ENCODE results near the gene LYPD3. TPM values are rescaled to one million over a fixed set of nuclear protein-coding genes. Genes with fewer than 3 reads are reported as not detected.

The LYPD3 gene
- total RNA-seq, 1 donor from 2014 or later: not detected

DNA sequence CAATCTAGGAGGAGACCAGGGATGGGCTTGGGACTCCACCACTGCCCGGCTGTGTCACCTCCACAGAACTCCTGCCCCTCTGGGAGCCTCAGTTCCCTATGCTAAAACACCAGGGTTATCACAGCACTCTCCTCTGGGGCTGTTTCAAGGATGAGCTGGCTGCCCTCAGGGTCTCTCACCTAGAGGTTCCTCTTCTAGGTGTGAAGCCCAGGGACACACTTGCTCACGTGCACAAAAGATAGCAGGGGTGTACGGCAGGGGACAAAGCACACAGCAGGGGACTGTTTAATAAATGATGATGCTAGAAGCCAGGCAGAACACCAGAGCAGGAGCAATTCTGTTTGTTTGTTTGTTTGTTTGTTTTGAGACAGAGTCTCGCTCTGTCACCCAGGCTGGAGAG lies 16.8 kb upstream of the LYPD3 start:
- intact Hi-C loops (cut with micrococcal nuclease): no loop called here
- ChIA-PET POLR2A (no interaction called here), CTCF (interaction anchor here (1.3 kb wide), 1 partner anchor 37 kb away, joined by 4 read pairs; no protein-coding TSS in a partner anchor)
- peaks cover 21% of the 10 kb centered on the region for H3K36me3 Mint-ChIP-seq (ENCODE audit: low read depth)
- H3K9me3 Mint-ChIP-seq: no peaks in the 10 kb centered on the region
- TF ChIP-seq, protein P1, sequence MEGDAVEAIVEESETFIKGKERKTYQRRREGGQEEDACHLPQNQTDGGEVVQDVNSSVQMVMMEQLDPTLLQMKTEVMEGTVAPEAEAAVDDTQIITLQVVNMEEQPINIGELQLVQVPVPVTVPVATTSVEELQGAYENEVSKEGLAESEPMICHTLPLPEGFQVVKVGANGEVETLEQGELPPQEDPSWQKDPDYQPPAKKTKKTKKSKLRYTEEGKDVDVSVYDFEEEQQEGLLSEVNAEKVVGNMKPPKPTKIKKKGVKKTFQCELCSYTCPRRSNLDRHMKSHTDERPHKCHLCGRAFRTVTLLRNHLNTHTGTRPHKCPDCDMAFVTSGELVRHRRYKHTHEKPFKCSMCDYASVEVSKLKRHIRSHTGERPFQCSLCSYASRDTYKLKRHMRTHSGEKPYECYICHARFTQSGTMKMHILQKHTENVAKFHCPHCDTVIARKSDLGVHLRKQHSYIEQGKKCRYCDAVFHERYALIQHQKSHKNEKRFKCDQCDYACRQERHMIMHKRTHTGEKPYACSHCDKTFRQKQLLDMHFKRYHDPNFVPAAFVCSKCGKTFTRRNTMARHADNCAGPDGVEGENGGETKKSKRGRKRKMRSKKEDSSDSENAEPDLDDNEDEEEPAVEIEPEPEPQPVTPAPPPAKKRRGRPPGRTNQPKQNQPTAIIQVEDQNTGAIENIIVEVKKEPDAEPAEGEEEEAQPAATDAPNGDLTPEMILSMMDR (IDR thresholded peaks at IDR 0.05): no peak
- peaks cover 10% of the 10 kb centered on the region for H3K4me1 Mint-ChIP-seq
- no peak overlapping the region for H3K4me3 Mint-ChIP-seq
- ATAC-seq (ENCODE audit: low read depth) (no peak), DNase-seq (no peak)
- no peak overlapping the region for H3K27ac Mint-ChIP-seq
- H3K27me3 Mint-ChIP-seq: no peaks in the 10 kb centered on the region

DNA sequence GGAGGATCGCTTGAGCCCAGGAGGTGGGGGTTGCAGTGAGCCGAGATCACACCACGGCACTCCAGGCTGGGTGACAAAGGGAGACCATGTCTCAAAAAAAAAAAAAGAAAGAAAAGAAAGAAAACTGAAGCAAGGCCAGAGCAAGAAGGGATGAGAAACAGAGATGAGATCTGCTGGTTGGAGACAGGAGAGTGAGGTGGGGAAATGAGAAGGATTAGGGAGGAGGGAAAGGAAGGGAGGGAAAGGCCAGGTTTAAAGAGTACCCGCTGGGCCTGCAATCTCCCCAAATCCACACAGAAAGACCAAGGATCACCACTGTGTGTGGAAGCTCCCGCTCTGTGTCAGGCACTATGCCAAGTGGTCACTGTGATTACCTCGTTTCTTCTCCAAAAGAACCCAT lies 16.3 kb upstream of the LYPD3 start:
- intact Hi-C loops (cut with micrococcal nuclease): no loop called here
- no peaks in the 10 kb centered on the region for H3K9me3 Mint-ChIP-seq

DNA sequence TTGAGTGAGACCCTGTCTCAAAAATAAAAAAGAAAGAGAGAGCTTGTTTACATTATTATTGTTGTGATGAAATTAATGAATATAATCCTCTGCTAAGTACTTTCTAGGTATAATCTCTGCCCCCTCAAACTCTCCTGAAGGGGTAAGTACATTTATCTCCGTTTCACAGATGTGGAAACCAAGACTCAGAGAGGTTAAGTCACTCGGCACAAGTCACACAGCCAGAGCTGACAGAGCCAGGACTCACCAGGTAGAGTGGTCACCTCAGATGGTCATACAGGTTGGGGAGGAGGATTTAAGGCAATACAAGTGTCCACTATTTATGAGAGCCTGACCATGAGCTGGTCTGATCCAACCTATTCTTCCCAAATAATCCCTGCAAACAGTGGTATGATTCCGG lies 15.2 kb upstream of the LYPD3 start:
- Mint-ChIP-seq H3K27me3 (no peaks in the 10 kb centered on the region), H3K9me3 (no peaks in the 10 kb centered on the region), H3K4me1 (peaks cover 5% of the 10 kb centered on the region), H3K4me3 (no peak overlapping the region), H3K27ac (no peak overlapping the region), H3K36me3 (ENCODE audit: low read depth) (peaks cover 19% of the 10 kb centered on the region)
- TF ChIP-seq, protein P1 (IDR thresholded peaks at IDR 0.05): no peak
- POLR2A ChIA-PET: interaction anchor here (0.7 to 1.1 kb wide), 3 partner anchors 10 to 23 kb away, joined by 3 to 4 read pairs (median 3); no protein-coding TSS in a partner anchor
- no peak for ATAC-seq (ENCODE audit: low read depth)
- no peak for DNase-seq
- CTCF ChIA-PET: interaction anchor here (0.7 kb wide), 1 partner anchor 49 kb away, joined by 5 read pairs; no protein-coding TSS in a partner anchor
- intact Hi-C loops (cut with micrococcal nuclease): no loop called here

More for the DNA sequence above, 16.3 kb upstream of the LYPD3 start:
- Mint-ChIP-seq H3K27ac (no peak overlapping the region), H3K36me3 (ENCODE audit: low read depth) (peaks cover 21% of the 10 kb centered on the region), H3K4me1 (peaks cover 5% of the 10 kb centered on the region), H3K27me3 (no peaks in the 10 kb centered on the region), H3K4me3 (no peak overlapping the region)
- ATAC-seq (ENCODE audit: low read depth) (no peak), DNase-seq (no peak)
- TF ChIP-seq, protein P1 (IDR thresholded peaks at IDR 0.05): no peak
- ChIA-PET CTCF (no interaction called here), POLR2A (no interaction called here)

DNA sequence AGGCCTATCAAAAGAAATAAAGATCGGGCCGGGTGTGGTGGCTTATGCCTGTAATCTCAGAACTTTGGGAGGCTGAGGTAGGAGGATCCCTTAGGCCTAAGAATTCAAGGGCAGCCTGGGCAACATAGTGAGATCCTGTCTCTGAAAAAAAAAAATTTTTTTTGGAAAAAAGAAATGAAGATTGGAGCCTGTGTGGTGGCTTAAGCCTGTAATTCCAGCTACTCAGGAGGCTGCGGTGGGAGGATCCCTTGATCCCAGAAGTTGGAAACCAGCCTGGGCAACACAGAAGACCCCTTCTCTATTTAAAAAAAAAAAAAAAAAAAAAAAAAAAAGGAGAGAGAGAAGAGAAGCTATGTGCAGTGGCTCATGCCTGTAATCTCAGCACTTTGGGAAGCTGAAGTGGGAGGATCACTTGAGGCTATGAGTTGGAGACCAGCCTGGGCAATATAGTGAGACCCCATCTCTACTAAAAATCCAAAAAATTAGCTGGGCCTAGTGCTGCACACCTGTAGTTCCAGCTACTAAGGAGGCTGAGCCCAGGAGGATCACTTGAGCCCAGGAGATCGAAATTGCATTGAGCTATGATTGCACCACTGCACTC lies 14.7 kb upstream of the LYPD3 start:
- peaks cover 10% of the 10 kb centered on the region for H3K4me1 Mint-ChIP-seq
- TF ChIP-seq, protein P1 (IDR thresholded peaks at IDR 0.05): no peak
- no peaks in the 10 kb centered on the region for H3K9me3 Mint-ChIP-seq
- POLR2A ChIA-PET: interaction anchor here (0.7 to 1.1 kb wide), 3 partner anchors 11 to 24 kb away, joined by 3 to 4 read pairs (median 3); no protein-coding TSS in a partner anchor
- no peaks in the 10 kb centered on the region for H3K27me3 Mint-ChIP-seq
- CTCF ChIA-PET: interaction anchor here (0.7 to 1.2 kb wide), 2 partner anchors 40 to 48 kb away, joined by 5 to 6 read pairs; no protein-coding TSS in a partner anchor
- H3K27ac Mint-ChIP-seq: no peak overlapping the region
- DNase-seq (no peak), ATAC-seq (ENCODE audit: low read depth) (no peak)
- peaks cover 21% of the 10 kb centered on the region for H3K36me3 Mint-ChIP-seq (ENCODE audit: low read depth)
- intact Hi-C loops (cut with micrococcal nuclease): no loop called here
- H3K4me3 Mint-ChIP-seq: no peak overlapping the region

DNA sequence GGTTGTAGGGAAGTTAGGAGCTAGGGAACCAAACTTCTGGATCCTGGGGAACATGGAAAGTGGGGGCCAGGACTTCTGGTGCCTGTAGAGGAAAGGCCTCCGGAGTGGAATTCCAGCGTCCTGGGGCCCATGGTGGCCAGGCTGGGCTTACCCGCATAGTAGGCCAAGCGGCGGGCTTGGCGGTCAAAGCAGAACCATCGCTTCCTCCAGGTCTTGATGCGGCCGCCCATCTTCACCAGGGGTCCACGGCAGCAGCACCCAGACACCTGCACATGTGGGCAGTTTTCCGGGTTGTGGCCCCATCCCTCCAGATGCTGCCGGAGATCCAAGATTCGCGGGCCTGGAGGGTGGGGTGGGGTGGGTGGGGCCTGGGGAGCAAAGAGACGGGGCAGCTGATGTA lies 13.8 kb upstream of the LYPD3 start:
- Mint-ChIP-seq H3K4me3 (no peak overlapping the region), H3K36me3 (ENCODE audit: low read depth) (peaks cover 21% of the 10 kb centered on the region), H3K4me1 (peaks cover 14% of the 10 kb centered on the region), H3K27me3 (no peaks in the 10 kb centered on the region), H3K9me3 (no peaks in the 10 kb centered on the region), H3K27ac (no peak overlapping the region)
- intact Hi-C loops (cut with micrococcal nuclease): no loop called here
- no peak for ATAC-seq (ENCODE audit: low read depth)
- CTCF ChIA-PET: interaction anchor here (1.2 kb wide), 1 partner anchor 41 kb away, joined by 6 read pairs; no protein-coding TSS in a partner anchor
- no peak for DNase-seq
- POLR2A ChIA-PET: no interaction called here
- TF ChIP-seq, protein P1 (IDR thresholded peaks at IDR 0.05): no peak
